ENCODE data around the gene CREBRF. TPM values are rescaled to one million over a fixed set of nuclear protein-coding genes. Genes with fewer than 3 reads are reported as not detected.

Gene CREBRF
- total RNA-seq, 1 donor from 2014 or later, result 10.0 TPM

GRCh38 chr5:173163219-173163618 is 107.1 kb downstream of the CREBRF start:
- Mint-ChIP-seq H3K27ac (ENCODE audit: unreplicated experiment) (no peak overlapping the region), H3K4me1 (ENCODE audit: low read depth, unreplicated experiment) (no peaks in the 10 kb centered on the region), H3K9me3 (ENCODE audit: unreplicated experiment) (no peaks in the 10 kb centered on the region), H3K36me3 (ENCODE audit: low read depth, unreplicated experiment) (peaks cover 11% of the 10 kb centered on the region), H3K4me3 (ENCODE audit: unreplicated experiment) (no peak overlapping the region), H3K27me3 (ENCODE audit: low read depth, unreplicated experiment) (peaks cover 8% of the 10 kb centered on the region)
- FAIRE-seq (no peak), DNase-seq (ENCODE audit: low read depth) (peak; percentile 48)
- H2AFZ ChIP-seq (ENCODE audit: low read depth, low read length), result no peak overlapping the region
- no peaks in the 10 kb centered on the region for H3K27me3 ChIP-seq (ENCODE audit: insufficient read depth, low read length)
- H4K20me1 ChIP-seq (ENCODE audit: insufficient read depth, low read length), result no peaks in the 10 kb centered on the region
- no peak overlapping the region for H3K9ac ChIP-seq (ENCODE audit: low read length)
- H3K4me1 ChIP-seq (ENCODE audit: insufficient read depth, low read length), result no peaks in the 10 kb centered on the region
- H3K9me3 ChIP-seq (ENCODE audit: insufficient read depth, low read depth, low read length), result no peaks in the 10 kb centered on the region
- no peak overlapping the region for H3K4me3 ChIP-seq (ENCODE audit: insufficient read depth, low read depth, low read length)
- H3K4me2 ChIP-seq (ENCODE audit: low read length), result no peak overlapping the region
- no peak for TF ChIP-seq CTCF (IDR thresholded peaks at IDR 0.05; ENCODE audit: insufficient read depth, low read depth, low read length)
- TF ChIP-seq EZH2 (IDR thresholded peaks at IDR 0.05; ENCODE audit: insufficient read depth, low read length), result no peak
- no peaks in the 10 kb centered on the region for H3K79me2 ChIP-seq (ENCODE audit: insufficient read depth, low read length)
- H3K27ac ChIP-seq (ENCODE audit: low read depth, low read length), result no peak overlapping the region
- peaks cover 10% of the 10 kb centered on the region for H3K36me3 ChIP-seq (ENCODE audit: insufficient read depth, low read length)

DNA sequence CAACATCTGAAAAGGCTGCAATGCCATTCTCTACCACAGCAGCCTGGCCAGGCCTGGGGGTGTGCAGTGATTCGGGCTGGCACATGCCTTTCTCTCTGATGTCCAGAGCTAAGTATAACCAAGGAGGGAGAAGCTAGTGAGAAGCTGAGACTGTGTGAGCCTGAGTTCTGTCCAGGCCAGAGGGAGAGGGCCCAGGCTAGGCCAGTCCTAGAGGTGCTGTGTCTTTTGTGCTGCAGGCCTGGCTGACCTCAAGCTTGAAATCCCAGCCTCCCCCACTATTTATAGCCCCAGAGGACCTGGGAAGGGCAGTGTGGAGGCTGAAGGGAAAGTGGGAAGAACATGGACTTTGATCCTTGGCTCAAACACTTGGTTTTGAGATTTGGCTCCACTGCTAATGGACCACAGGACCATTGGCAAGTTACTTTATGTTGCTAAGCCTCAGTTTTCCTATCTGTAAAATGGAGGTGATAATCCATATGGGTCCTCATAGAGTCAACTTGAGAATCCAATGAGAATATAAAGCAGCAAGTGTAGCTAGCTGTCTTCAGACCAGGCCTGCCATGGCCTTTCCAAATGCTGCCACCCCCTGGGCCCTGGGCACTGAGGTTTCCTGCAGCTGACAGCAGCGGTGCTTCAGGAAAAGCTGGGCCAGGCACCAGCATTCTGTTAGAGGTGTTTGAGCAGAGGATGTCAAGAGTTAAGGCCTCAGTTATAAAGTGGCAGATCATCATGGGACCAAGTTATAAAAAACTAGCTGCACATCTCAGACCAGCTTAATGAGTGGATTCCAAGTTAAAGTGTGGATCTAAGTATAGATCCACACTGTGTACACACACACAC is 109.2 kb downstream of the CREBRF start:
- H4K20me1 ChIP-seq (ENCODE audit: insufficient read depth, low read length), result no peaks in the 10 kb centered on the region
- H3K4me1 ChIP-seq (ENCODE audit: insufficient read depth, low read length), result no peaks in the 10 kb centered on the region
- Mint-ChIP-seq H3K4me3 (ENCODE audit: unreplicated experiment) (no peak overlapping the region), H3K36me3 (ENCODE audit: low read depth, unreplicated experiment) (peaks cover 9% of the 10 kb centered on the region), H3K4me1 (ENCODE audit: low read depth, unreplicated experiment) (no peaks in the 10 kb centered on the region), H3K27ac (ENCODE audit: unreplicated experiment) (no peak overlapping the region), H3K27me3 (ENCODE audit: low read depth, unreplicated experiment) (peaks cover 28% of the 10 kb centered on the region), H3K9me3 (ENCODE audit: unreplicated experiment) (no peaks in the 10 kb centered on the region)
- H3K9me3 ChIP-seq (ENCODE audit: insufficient read depth, low read depth, low read length), result no peaks in the 10 kb centered on the region
- H3K79me2 ChIP-seq (ENCODE audit: insufficient read depth, low read length), result no peaks in the 10 kb centered on the region
- peaks cover 6% of the 10 kb centered on the region for H3K36me3 ChIP-seq (ENCODE audit: insufficient read depth, low read length)
- H3K4me3 ChIP-seq (ENCODE audit: insufficient read depth, low read depth, low read length), result no peak overlapping the region
- FAIRE-seq, result no peak
- no peaks in the 10 kb centered on the region for H3K27me3 ChIP-seq (ENCODE audit: insufficient read depth, low read length)
- H3K4me2 ChIP-seq (ENCODE audit: low read length), result no peak overlapping the region
- H2AFZ ChIP-seq (ENCODE audit: low read depth, low read length), result no peak overlapping the region
- no peak overlapping the region for H3K27ac ChIP-seq (ENCODE audit: low read depth, low read length)
- TF ChIP-seq EZH2 (IDR thresholded peaks at IDR 0.05; ENCODE audit: insufficient read depth, low read length) (no peak), CTCF (IDR thresholded peaks at IDR 0.05; ENCODE audit: insufficient read depth, low read depth, low read length) (no peak)
- DNase-seq (ENCODE audit: low read depth), result no peak
- no peak overlapping the region for H3K9ac ChIP-seq (ENCODE audit: low read length)

GRCh38 chr5:173172166-173172565 is 116.0 kb downstream of the CREBRF start:
- no peak for FAIRE-seq

More at GRCh38 chr5:173172166-173172565, 116.0 kb downstream of the CREBRF start:
- H3K36me3 ChIP-seq (ENCODE audit: insufficient read depth, low read length), result no peaks in the 10 kb centered on the region
- Mint-ChIP-seq H3K27me3 (ENCODE audit: low read depth, unreplicated experiment) (peaks cover 34% of the 10 kb centered on the region), H3K27ac (ENCODE audit: unreplicated experiment) (no peak overlapping the region), H3K36me3 (ENCODE audit: low read depth, unreplicated experiment) (no peaks in the 10 kb centered on the region), H3K9me3 (ENCODE audit: unreplicated experiment) (no peaks in the 10 kb centered on the region), H3K4me3 (ENCODE audit: unreplicated experiment) (no peak overlapping the region), H3K4me1 (ENCODE audit: low read depth, unreplicated experiment) (no peaks in the 10 kb centered on the region)
- H3K4me2 ChIP-seq (ENCODE audit: low read length), result no peak overlapping the region
- no peak overlapping the region for H2AFZ ChIP-seq (ENCODE audit: low read depth, low read length)
- TF ChIP-seq CTCF (IDR thresholded peaks at IDR 0.05; ENCODE audit: insufficient read depth, low read depth, low read length), result no peak
- no peak for TF ChIP-seq EZH2 (IDR thresholded peaks at IDR 0.05; ENCODE audit: insufficient read depth, low read length)
- H3K4me1 ChIP-seq (ENCODE audit: insufficient read depth, low read length), result no peaks in the 10 kb centered on the region
- no peaks in the 10 kb centered on the region for H3K9me3 ChIP-seq (ENCODE audit: insufficient read depth, low read depth, low read length)
- H3K27me3 ChIP-seq (ENCODE audit: insufficient read depth, low read length), result no peaks in the 10 kb centered on the region
- H3K79me2 ChIP-seq (ENCODE audit: insufficient read depth, low read length), result no peaks in the 10 kb centered on the region
- H4K20me1 ChIP-seq (ENCODE audit: insufficient read depth, low read length), result no peaks in the 10 kb centered on the region
- H3K27ac ChIP-seq (ENCODE audit: low read depth, low read length), result no peak overlapping the region
- no peak overlapping the region for H3K4me3 ChIP-seq (ENCODE audit: insufficient read depth, low read depth, low read length)
- no peak for DNase-seq (ENCODE audit: low read depth)
- no peak overlapping the region for H3K9ac ChIP-seq (ENCODE audit: low read length)
